ENCODE measurements around the gene CAMK2G.

The CAMK2G gene

GRCh38 chr10:73859428-73859783 lies 14.9 kb downstream of the CAMK2G start:
- no peak for TF ChIP-seq PPARA (CRISPR knock-in tag; IDR thresholded peaks at IDR 0.05; ENCODE audit: borderline replicate concordance)
- TF ChIP-seq, protein P1, sequence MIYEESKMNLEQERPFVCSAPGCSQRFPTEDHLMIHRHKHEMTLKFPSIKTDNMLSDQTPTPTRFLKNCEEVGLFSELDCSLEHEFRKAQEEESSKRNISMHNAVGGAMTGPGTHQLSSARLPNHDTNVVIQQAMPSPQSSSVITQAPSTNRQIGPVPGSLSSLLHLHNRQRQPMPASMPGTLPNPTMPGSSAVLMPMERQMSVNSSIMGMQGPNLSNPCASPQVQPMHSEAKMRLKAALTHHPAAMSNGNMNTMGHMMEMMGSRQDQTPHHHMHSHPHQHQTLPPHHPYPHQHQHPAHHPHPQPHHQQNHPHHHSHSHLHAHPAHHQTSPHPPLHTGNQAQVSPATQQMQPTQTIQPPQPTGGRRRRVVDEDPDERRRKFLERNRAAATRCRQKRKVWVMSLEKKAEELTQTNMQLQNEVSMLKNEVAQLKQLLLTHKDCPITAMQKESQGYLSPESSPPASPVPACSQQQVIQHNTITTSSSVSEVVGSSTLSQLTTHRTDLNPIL (CRISPR knock-in tag; IDR thresholded peaks at IDR 0.05; ENCODE audit: low read depth): no peak
- ATAC-seq: no peak

- TF ChIP-seq RARB (CRISPR knock-in tag; IDR thresholded peaks at IDR 0.05) (no peak), ISL1 (CRISPR knock-in tag; IDR thresholded peaks at IDR 0.05) (no peak), ZNF565 (CRISPR knock-in tag; conservative IDR thresholded peaks at IDR 0.05; ENCODE audit: low read depth) (no peak), ESRRG (CRISPR knock-in tag; IDR thresholded peaks at IDR 0.05) (no peak), OSR1 (CRISPR knock-in tag; IDR thresholded peaks at IDR 0.05) (no peak), CSDC2 (CRISPR knock-in tag; IDR thresholded peaks at IDR 0.05) (no peak), TOX (CRISPR knock-in tag; IDR thresholded peaks at IDR 0.05; ENCODE audit: borderline replicate concordance) (no peak), TCF4 (CRISPR knock-in tag; IDR thresholded peaks at IDR 0.05; ENCODE audit: borderline replicate concordance) (no peak), ZFP3 (CRISPR knock-in tag; IDR thresholded peaks at IDR 0.05) (no peak), SNAI2 (CRISPR knock-in tag; IDR thresholded peaks at IDR 0.05) (no peak), ZNF8 (CRISPR knock-in tag; IDR thresholded peaks at IDR 0.05) (no peak)
- TF ChIP-seq, protein P2, sequence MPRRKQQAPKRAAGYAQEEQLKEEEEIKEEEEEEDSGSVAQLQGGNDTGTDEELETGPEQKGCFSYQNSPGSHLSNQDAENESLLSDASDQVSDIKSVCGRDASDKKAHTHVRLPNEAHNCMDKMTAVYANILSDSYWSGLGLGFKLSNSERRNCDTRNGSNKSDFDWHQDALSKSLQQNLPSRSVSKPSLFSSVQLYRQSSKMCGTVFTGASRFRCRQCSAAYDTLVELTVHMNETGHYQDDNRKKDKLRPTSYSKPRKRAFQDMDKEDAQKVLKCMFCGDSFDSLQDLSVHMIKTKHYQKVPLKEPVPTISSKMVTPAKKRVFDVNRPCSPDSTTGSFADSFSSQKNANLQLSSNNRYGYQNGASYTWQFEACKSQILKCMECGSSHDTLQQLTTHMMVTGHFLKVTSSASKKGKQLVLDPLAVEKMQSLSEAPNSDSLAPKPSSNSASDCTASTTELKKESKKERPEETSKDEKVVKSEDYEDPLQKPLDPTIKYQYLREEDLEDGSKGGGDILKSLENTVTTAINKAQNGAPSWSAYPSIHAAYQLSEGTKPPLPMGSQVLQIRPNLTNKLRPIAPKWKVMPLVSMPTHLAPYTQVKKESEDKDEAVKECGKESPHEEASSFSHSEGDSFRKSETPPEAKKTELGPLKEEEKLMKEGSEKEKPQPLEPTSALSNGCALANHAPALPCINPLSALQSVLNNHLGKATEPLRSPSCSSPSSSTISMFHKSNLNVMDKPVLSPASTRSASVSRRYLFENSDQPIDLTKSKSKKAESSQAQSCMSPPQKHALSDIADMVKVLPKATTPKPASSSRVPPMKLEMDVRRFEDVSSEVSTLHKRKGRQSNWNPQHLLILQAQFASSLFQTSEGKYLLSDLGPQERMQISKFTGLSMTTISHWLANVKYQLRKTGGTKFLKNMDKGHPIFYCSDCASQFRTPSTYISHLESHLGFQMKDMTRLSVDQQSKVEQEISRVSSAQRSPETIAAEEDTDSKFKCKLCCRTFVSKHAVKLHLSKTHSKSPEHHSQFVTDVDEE (CRISPR knock-in tag; IDR thresholded peaks at IDR 0.05): no peak
- TF ChIP-seq, protein P1 (CRISPR knock-in tag; IDR thresholded peaks at IDR 0.05; ENCODE audit: low read depth): no peak
- TF ChIP-seq, protein P3, sequence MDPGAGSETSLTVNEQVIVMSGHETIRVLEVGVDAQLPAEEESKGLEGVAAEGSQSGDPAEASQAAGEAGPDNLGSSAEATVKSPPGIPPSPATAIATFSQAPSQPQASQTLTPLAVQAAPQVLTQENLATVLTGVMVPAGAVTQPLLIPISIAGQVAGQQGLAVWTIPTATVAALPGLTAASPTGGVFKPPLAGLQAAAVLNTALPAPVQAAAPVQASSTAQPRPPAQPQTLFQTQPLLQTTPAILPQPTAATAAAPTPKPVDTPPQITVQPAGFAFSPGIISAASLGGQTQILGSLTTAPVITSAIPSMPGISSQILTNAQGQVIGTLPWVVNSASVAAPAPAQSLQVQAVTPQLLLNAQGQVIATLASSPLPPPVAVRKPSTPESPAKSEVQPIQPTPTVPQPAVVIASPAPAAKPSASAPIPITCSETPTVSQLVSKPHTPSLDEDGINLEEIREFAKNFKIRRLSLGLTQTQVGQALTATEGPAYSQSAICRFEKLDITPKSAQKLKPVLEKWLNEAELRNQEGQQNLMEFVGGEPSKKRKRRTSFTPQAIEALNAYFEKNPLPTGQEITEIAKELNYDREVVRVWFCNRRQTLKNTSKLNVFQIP (CRISPR knock-in tag; IDR thresholded peaks at IDR 0.05; ENCODE audit: borderline replicate concordance, low read depth): no peak
- TF ChIP-seq, protein P4, sequence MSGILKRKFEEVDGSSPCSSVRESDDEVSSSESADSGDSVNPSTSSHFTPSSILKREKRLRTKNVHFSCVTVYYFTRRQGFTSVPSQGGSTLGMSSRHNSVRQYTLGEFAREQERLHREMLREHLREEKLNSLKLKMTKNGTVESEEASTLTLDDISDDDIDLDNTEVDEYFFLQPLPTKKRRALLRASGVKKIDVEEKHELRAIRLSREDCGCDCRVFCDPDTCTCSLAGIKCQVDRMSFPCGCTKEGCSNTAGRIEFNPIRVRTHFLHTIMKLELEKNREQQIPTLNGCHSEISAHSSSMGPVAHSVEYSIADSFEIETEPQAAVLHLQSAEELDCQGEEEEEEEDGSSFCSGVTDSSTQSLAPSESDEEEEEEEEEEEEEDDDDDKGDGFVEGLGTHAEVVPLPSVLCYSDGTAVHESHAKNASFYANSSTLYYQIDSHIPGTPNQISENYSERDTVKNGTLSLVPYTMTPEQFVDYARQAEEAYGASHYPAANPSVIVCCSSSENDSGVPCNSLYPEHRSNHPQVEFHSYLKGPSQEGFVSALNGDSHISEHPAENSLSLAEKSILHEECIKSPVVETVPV (CRISPR knock-in tag; IDR thresholded peaks at IDR 0.05): no peak
These were observed 15.5 kb downstream of the CAMK2G start for GRCh38 chr10:73858750-73859427.

GRCh38 chr10:73858013-73858708 lies 16.2 kb downstream of the CAMK2G start:
- TF ChIP-seq, protein P4 (CRISPR knock-in tag; IDR thresholded peaks at IDR 0.05): no peak
- TF ChIP-seq ARNTL (CRISPR knock-in tag; IDR thresholded peaks at IDR 0.05; ENCODE audit: borderline replicate concordance, low read depth) (no peak), ZFP30 (CRISPR knock-in tag; IDR thresholded peaks at IDR 0.05) (no peak), ISL1 (CRISPR knock-in tag; IDR thresholded peaks at IDR 0.05) (no peak), CSDC2 (CRISPR knock-in tag; IDR thresholded peaks at IDR 0.05) (no peak), SNAI2 (CRISPR knock-in tag; IDR thresholded peaks at IDR 0.05) (no peak), TCF4 (CRISPR knock-in tag; IDR thresholded peaks at IDR 0.05; ENCODE audit: borderline replicate concordance) (no peak), PPARA (CRISPR knock-in tag; IDR thresholded peaks at IDR 0.05; ENCODE audit: borderline replicate concordance) (no peak), ZNF565 (CRISPR knock-in tag; conservative IDR thresholded peaks at IDR 0.05; ENCODE audit: low read depth) (no peak), TOX (CRISPR knock-in tag; IDR thresholded peaks at IDR 0.05; ENCODE audit: borderline replicate concordance) (no peak), ZFP3 (CRISPR knock-in tag; IDR thresholded peaks at IDR 0.05) (no peak), GLIS3 (CRISPR knock-in tag; IDR thresholded peaks at IDR 0.05) (no peak), BACH2 (CRISPR knock-in tag; IDR thresholded peaks at IDR 0.05; ENCODE audit: borderline replicate concordance) (no peak), ZC3H10 (CRISPR knock-in tag; IDR thresholded peaks at IDR 0.05) (no peak)
- TF ChIP-seq, protein P2 (CRISPR knock-in tag; IDR thresholded peaks at IDR 0.05): no peak
- ATAC-seq: no peak

More at GRCh38 chr10:73858750-73859427, 15.5 kb downstream of the CAMK2G start:
- no peak for ATAC-seq
